HG02885 (cell line): ENCODE measurements around the gene CCZ1B.
"Not testable (repeated sequence)": the region's sequence is repeated elsewhere in the genome, so short reads cannot be mapped to it uniquely, and the experiment has no call there.

Experiments
- ATAC-seq: cut with Tn5 transposase; IDR thresholded peaks from one replicate; pipeline ENCODE4 v1.9.1; 2021; ENCODE audit warnings: mild to moderate bottlenecking; ENCODE audit not compliant: unreplicated experiment, poor library complexity

Gene CCZ1B

DNA sequence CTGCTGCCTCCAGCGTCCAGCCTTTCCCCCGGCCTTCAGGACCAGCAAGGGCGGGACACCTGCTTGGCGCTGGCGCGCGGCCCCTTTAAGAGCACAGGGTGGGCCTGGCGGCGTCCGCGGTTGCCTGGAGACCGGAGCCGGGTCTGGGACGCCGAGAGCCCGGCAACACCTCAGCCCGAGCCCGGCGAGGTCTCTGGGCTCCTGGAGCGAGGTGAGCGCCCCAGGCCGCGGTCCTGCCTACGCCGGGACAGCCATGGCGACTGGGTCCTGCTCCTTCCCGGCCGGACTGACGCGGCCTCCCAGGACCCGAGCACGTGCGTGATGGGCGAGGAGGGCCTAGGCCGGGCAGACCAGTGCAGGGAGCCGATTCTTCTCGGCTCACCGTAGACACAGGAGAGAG is 72.1 kb downstream of the CCZ1B start, which contains the start of gene RSPH10B2:
Gene RSPH10B2, plus strand, starts transcription at position 140 of the 400 bp plus-strand sequence. CDS start 3,575 bp downstream, outside the sequence.
- ATAC-seq = not testable (repeated sequence)

- ATAC-seq = not testable (repeated sequence)
Observed at GRCh38 chr7:6750173-6750572, 75.9 kb downstream of the CCZ1B start.

- not testable (repeated sequence) for ATAC-seq
Observed at GRCh38 chr7:6749335-6749734, 76.7 kb downstream of the CCZ1B start.
